GM23338 (cell line): ENCODE measurements around the gene MYLK4. TPM values are rescaled to one million over a fixed set of nuclear protein-coding genes. Genes with fewer than 3 reads are reported as not detected.

Experiments
- ATAC-seq: fragments of 200-7000 bp; cut with Tn5 transposase; 3 replicates; pipeline ENCODE4 v1.9.1; 2020
- DNase-seq: peaks from one replicate; pipeline ENCODE4 v3.0.0-alpha.2; 2015; ENCODE audit warnings: low spot score
- H2AFZ ChIP-seq: fragments of 200-600 bp; sonication (generic); 2 replicates; pipeline ENCODE4 v1.8.0; 2016; ENCODE audit warnings: antibody characterized with exemption, mild to moderate bottlenecking, moderate library complexity
- H3F3A ChIP-seq: fragments of 200-600 bp; sonication (generic); replicated peaks from 2 replicates; pipeline ENCODE4 v1.8.0; 2017; ENCODE audit warnings: antibody characterized with exemption, mixed run types, low read depth
- H3K27ac ChIP-seq: fragments of 200-600 bp; sonication (generic); 2 replicates; pipeline ENCODE4 v1.6.1; 2016; ENCODE audit warnings: low read depth
- H3K27me3 ChIP-seq: fragments of 200-600 bp; sonication (generic); 2 replicates; pipeline ENCODE4 v1.8.0; 2016; ENCODE audit warnings: mild to moderate bottlenecking, mixed run types, moderate library complexity; ENCODE audit not compliant: insufficient read depth
- H3K36me3 ChIP-seq: fragments of 200-600 bp; sonication (generic); 2 replicates; pipeline ENCODE4 v1.8.0; 2016; ENCODE audit warnings: mild to moderate bottlenecking; ENCODE audit not compliant: insufficient read depth
- H3K4me1 ChIP-seq: fragments of 200-600 bp; sonication (generic); 2 replicates; pipeline ENCODE4 v1.8.0; 2016; ENCODE audit warnings: mild to moderate bottlenecking, moderate library complexity; ENCODE audit not compliant: insufficient read depth
- H3K4me2 ChIP-seq: fragments of 200-600 bp; sonication (generic); 2 replicates; pipeline ENCODE4 v1.7.1; 2017; ENCODE audit warnings: mixed run types
- H3K4me3 ChIP-seq: fragments of 200-600 bp; sonication (generic); 2 replicates; pipeline ENCODE4 v1.6.1; 2016; ENCODE audit warnings: mixed run types
- H3K79me2 ChIP-seq: fragments of 200-600 bp; sonication (generic); replicated peaks from 2 replicates; pipeline ENCODE4 v1.8.0; 2017; ENCODE audit warnings: mild to moderate bottlenecking; ENCODE audit not compliant: insufficient read depth
- H3K9me2 ChIP-seq: fragments of 200-600 bp; sonication (generic); 2 replicates; pipeline ENCODE4 v1.8.0; 2017; ENCODE audit not compliant: insufficient read depth
- H4K20me1 ChIP-seq: fragments of 200-600 bp; sonication (generic); replicated peaks from 2 replicates; pipeline ENCODE4 v1.8.0; 2017; ENCODE audit warnings: mild to moderate bottlenecking; ENCODE audit not compliant: insufficient read depth
- H3K27ac Mint-ChIP-seq: 2 replicates; pipeline ENCODE4 v1.8.0; 2020; ENCODE audit warnings: inconsistent platforms, mild to moderate bottlenecking, moderate library complexity, mixed read lengths
- H3K27me3 Mint-ChIP-seq: 3 replicates; pipeline ENCODE4 v1.8.0; 2022; ENCODE audit warnings: low read depth, mild to moderate bottlenecking, moderate library complexity, mixed read lengths, inconsistent platforms; ENCODE audit not compliant: insufficient read depth, poor library complexity
- H3K36me3 Mint-ChIP-seq: 3 replicates; pipeline ENCODE4 v1.8.0; 2021; ENCODE audit warnings: low read depth, mild to moderate bottlenecking, inconsistent platforms, moderate library complexity, mixed read lengths
- H3K4me1 Mint-ChIP-seq: 3 replicates; pipeline ENCODE4 v1.8.0; 2020; ENCODE audit warnings: mild to moderate bottlenecking, inconsistent platforms, mixed read lengths
- H3K4me3 Mint-ChIP-seq: 3 replicates; pipeline ENCODE4 v1.8.0; 2021; ENCODE audit warnings: moderate library complexity, mild to moderate bottlenecking, inconsistent platforms, mixed read lengths
- H3K9me3 Mint-ChIP-seq: 3 replicates; pipeline ENCODE4 v1.8.0; 2020; ENCODE audit warnings: moderate library complexity, mild to moderate bottlenecking, inconsistent platforms, mixed read lengths
- CREB1 ChIP-seq: fragments of 250-450 bp; sonication (Bioruptor Pico); IDR thresholded peaks from 2 replicates; pipeline ENCODE4 v1.5.0; 2020; ENCODE audit warnings: low read depth, mild to moderate bottlenecking, moderate library complexity
- CTCF ChIP-seq, 2 experiments: fragments of 200-600 bp in 1 of 2; sonication (generic) in 1 of 2; conservative IDR thresholded peaks; 2 replicates each; pipeline versions ENCODE4 v1.5.1 to v1.6.1; 2016 to 2017; ENCODE audit warnings: antibody characterized with exemption in 2 of 2, low read depth in 2 of 2, mild to moderate bottlenecking in 2 of 2, moderate library complexity in 1 of 2
- EZH2phosphoT487 ChIP-seq: fragments of 200-600 bp; sonication (generic); IDR thresholded peaks from one replicate; pipeline ENCODE4 v1.8.1; 2018; ENCODE audit warnings: antibody characterized with exemption; ENCODE audit not compliant: unreplicated experiment
- NANOG ChIP-seq: IDR thresholded peaks from 2 replicates; pipeline ENCODE4 v1.6.1; 2016; ENCODE audit warnings: antibody characterized with exemption, borderline replicate concordance
- polyA plus RNA-seq: library from polyadenylated mRNA; unstranded; fragments of >200 nt; fragmentation: Nextera tagmentation; extraction: Ambion mirVana; gene quantifications from 2 replicates; pipeline ENCODE4 v1.2.1, GENCODE V29; 2016
- total RNA-seq: library from RNA; depleted of rRNA; stranded (reverse); fragments of >200 nt; shearing (Covaris generic); gene quantifications from 2 replicates; pipeline ENCODE4 v1.2.3, GENCODE V29; 2014
- TF ChIP-seq, protein P1 (sequence below): fragments of 250-450 bp; sonication (Bioruptor Pico); IDR thresholded peaks from 2 replicates; pipeline ENCODE4 v1.5.0; 2020; ENCODE audit warnings: mild to moderate bottlenecking, moderate library complexity

The MYLK4 gene
- total and polyA plus RNA-seq, 2 experiments from 2014 or later: 0.03 to 0.17 TPM

- TF ChIP-seq, protein P1, sequence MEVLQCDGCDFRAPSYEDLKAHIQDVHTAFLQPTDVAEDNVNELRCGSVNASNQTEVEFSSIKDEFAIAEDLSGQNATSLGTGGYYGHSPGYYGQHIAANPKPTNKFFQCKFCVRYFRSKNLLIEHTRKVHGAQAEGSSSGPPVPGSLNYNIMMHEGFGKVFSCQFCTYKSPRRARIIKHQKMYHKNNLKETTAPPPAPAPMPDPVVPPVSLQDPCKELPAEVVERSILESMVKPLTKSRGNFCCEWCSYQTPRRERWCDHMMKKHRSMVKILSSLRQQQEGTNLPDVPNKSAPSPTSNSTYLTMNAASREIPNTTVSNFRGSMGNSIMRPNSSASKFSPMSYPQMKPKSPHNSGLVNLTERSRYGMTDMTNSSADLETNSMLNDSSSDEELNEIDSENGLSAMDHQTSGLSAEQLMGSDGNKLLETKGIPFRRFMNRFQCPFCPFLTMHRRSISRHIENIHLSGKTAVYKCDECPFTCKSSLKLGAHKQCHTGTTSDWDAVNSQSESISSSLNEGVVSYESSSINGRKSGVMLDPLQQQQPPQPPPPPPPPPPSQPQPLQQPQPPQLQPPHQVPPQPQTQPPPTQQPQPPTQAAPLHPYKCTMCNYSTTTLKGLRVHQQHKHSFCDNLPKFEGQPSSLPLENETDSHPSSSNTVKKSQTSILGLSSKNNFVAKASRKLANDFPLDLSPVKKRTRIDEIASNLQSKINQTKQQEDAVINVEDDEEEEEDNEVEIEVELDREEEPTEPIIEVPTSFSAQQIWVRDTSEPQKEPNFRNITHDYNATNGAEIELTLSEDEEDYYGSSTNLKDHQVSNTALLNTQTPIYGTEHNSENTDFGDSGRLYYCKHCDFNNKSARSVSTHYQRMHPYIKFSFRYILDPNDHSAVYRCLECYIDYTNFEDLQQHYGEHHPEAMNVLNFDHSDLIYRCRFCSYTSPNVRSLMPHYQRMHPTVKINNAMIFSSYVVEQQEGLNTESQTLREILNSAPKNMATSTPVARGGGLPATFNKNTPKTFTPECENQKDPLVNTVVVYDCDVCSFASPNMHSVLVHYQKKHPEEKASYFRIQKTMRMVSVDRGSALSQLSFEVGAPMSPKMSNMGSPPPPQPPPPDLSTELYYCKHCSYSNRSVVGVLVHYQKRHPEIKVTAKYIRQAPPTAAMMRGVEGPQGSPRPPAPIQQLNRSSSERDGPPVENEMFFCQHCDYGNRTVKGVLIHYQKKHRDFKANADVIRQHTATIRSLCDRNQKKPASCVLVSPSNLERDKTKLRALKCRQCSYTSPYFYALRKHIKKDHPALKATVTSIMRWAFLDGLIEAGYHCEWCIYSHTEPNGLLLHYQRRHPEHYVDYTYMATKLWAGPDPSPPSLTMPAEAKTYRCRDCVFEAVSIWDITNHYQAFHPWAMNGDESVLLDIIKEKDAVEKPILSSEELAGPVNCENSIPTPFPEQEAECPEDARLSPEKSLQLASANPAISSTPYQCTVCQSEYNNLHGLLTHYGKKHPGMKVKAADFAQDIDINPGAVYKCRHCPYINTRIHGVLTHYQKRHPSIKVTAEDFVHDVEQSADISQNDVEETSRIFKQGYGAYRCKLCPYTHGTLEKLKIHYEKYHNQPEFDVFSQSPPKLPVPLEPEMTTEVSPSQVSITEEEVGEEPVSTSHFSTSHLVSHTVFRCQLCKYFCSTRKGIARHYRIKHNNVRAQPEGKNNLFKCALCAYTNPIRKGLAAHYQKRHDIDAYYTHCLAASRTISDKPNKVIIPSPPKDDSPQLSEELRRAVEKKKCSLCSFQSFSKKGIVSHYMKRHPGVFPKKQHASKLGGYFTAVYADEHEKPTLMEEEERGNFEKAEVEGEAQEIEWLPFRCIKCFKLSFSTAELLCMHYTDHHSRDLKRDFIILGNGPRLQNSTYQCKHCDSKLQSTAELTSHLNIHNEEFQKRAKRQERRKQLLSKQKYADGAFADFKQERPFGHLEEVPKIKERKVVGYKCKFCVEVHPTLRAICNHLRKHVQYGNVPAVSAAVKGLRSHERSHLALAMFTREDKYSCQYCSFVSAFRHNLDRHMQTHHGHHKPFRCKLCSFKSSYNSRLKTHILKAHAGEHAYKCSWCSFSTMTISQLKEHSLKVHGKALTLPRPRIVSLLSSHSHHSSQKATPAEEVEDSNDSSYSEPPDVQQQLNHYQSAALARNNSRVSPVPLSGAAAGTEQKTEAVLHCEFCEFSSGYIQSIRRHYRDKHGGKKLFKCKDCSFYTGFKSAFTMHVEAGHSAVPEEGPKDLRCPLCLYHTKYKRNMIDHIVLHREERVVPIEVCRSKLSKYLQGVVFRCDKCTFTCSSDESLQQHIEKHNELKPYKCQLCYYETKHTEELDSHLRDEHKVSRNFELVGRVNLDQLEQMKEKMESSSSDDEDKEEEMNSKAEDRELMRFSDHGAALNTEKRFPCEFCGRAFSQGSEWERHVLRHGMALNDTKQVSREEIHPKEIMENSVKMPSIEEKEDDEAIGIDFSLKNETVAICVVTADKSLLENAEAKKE (CRISPR knock-in tag): no peak
- no peak for TF ChIP-seq EZH2phosphoT487
Measured at GRCh38 chr6:2744778-2745177, 5.9 kb downstream of the MYLK4 start (continued).

DNA sequence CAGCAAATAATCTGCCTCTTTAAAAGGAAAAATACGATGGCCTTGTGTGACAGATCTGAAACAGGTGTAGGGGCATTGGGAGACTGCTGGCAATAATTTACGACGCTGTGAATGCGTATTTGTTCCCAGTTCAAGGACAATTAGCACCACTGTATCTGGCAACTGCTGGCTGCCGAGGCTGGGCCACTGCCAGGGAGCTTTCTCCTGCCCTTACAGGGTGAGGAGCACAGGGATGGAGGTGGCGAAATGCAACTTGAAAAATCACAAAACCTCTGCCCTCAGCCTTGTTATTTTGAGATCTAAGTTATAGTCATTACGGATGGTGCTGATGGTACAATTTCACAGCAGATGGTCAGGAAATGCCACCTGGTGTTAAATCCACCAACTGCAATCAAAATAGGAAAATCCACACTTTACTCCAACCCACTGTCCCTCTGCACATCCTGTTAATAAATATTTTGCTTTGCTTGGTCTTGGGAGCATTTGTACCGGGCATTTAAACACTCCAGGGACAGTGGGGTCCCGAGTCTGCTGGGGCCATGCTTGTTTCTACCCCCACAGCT is 6.4 kb downstream of the MYLK4 start:
- no peak overlapping the region for H3K4me2 ChIP-seq
- H3F3A ChIP-seq: no peaks in the 10 kb centered on the region
- H3K27me3 Mint-ChIP-seq: peaks cover 2% of the 10 kb centered on the region
- no peaks in the 10 kb centered on the region for H4K20me1 ChIP-seq
- no peaks in the 10 kb centered on the region for H3K9me3 Mint-ChIP-seq
- peak overlapping the region; percentile 69 for H2AFZ ChIP-seq
- H3K36me3 ChIP-seq: no peaks in the 10 kb centered on the region
- no peak overlapping the region for H3K4me3 ChIP-seq
- H3K27ac ChIP-seq: no peak overlapping the region
- peaks cover 17% of the 10 kb centered on the region for H3K4me1 Mint-ChIP-seq
- no peaks in the 10 kb centered on the region for H3K4me1 ChIP-seq
- ATAC-seq (no peak), DNase-seq (no peak)
- H3K9me2 ChIP-seq: no peaks in the 10 kb centered on the region; the same call in 1 of the 2 replicates
- no peaks in the 10 kb centered on the region for H3K79me2 ChIP-seq
- peak in 1 of 2 experiments; percentile 41 for TF ChIP-seq CTCF (conservative IDR thresholded peaks at IDR 0.05; ENCODE audit: low read depth in 2 of 2)
- no peak for TF ChIP-seq NANOG
- TF ChIP-seq, protein P1 (CRISPR knock-in tag): no peak
- no peak for TF ChIP-seq CREB1 (CRISPR knock-in tag)
- H3K27me3 ChIP-seq: no peaks in the 10 kb centered on the region
- no peak overlapping the region for H3K27ac Mint-ChIP-seq
- H3K4me3 Mint-ChIP-seq: no peak overlapping the region
- no peaks in the 10 kb centered on the region for H3K36me3 Mint-ChIP-seq
